ENCODE results near the gene SUFU. TPM values are rescaled to one million over a fixed set of nuclear protein-coding genes. Genes with fewer than 3 reads are reported as not detected.

The SUFU gene
- total and polyA plus RNA-seq, 2 of the 8 experiments (the other 6 are each of a cell fraction or from before 2014, with no cell fraction given) = 7.0 to 10.8 TPM

GRCh38 chr10:102475451-102476040, 28.2 kb upstream of the SUFU start:
- no peak for FAIRE-seq
- Histone ChIP-seq H4K20me1 (replicated peaks in 1 of 2; ENCODE audit: control insufficient read depth in 1 of 2, insufficient read depth in 2 of 2, low read length in 2 of 2) (peaks cover 0 to 9% of the 10 kb centered on the region in 2 experiments), H3K9ac (replicated peaks in 1 of 4; ENCODE audit: extremely low read depth in 1 of 4, low read depth in 3 of 4, low read length in 3 of 4) (no peak overlapping the region), H2BK120ac (replicated peaks; ENCODE audit: low read depth, low read length) (no peak overlapping the region), H3K9me3 (ENCODE audit: insufficient read depth in 2 of 2, low read depth in 1 of 2, low read length in 1 of 2) (no peaks in the 10 kb centered on the region), H2AFZ (ENCODE audit: low read length) (no peak overlapping the region), H4K5ac (ENCODE audit: insufficient read length, low read depth, low read length) (no peak overlapping the region), H3K23ac (ENCODE audit: insufficient read length) (no peak overlapping the region), H3K14ac (ENCODE audit: insufficient read length) (no peak overlapping the region), H3K27ac (ENCODE audit: low read depth, low read length) (no peak overlapping the region), H3K4ac (replicated peaks; ENCODE audit: insufficient read length, low read depth, low read length) (no peak overlapping the region), H3K23me2 (ENCODE audit: low read depth, low read length) (no peaks in the 10 kb centered on the region), H3K56ac (replicated peaks; ENCODE audit: insufficient read length, low read depth, low read length) (no peak overlapping the region), H3K27me3 (replicated peaks in 1 of 4; ENCODE audit: control insufficient read depth in 3 of 4, extremely low read depth in 1 of 4, insufficient read depth in 3 of 4, low read length in 3 of 4) (no peaks in the 10 kb centered on the region; a peak in 1 of 7 replicates), H3K4me1 (replicated peaks in 1 of 4; ENCODE audit: control insufficient read depth in 3 of 4, insufficient read depth in 4 of 4, low read length in 3 of 4) (no peaks in the 10 kb centered on the region), H2BK20ac (ENCODE audit: low read length) (no peak overlapping the region), H3K36me3 (ENCODE audit: control insufficient read depth in 2 of 4, insufficient read depth in 4 of 4, low read length in 3 of 4) (peaks cover 0 to 5% (median 3%) of the 10 kb centered on the region in 4 experiments; a peak in 6 of 8 replicates), H3K79me2 (ENCODE audit: control insufficient read depth in 1 of 2, insufficient read depth in 2 of 2, low read length in 2 of 2) (no peaks in the 10 kb centered on the region), H2AK5ac (ENCODE audit: low read depth, low read length) (no peak overlapping the region), H2BK5ac (ENCODE audit: low read depth, low read length) (no peak overlapping the region), H2BK15ac (ENCODE audit: low read length) (no peak overlapping the region), H3K79me1 (ENCODE audit: low read depth, low read length) (no peaks in the 10 kb centered on the region), H3K4me2 (ENCODE audit: insufficient read depth in 1 of 2, low read depth in 2 of 2, low read length in 2 of 2) (no peak overlapping the region), H4K8ac (ENCODE audit: extremely low read depth, insufficient read depth, low read length) (no peak overlapping the region), H3K18ac (ENCODE audit: extremely low read depth, low read length) (no peak overlapping the region), H2BK12ac (ENCODE audit: low read depth, low read length) (no peak overlapping the region), H3K4me3 (ENCODE audit: extremely low read depth in 1 of 4, insufficient read depth in 2 of 4, low read depth in 3 of 4, low read length in 4 of 4) (no peak overlapping the region), H4K91ac (replicated peaks; ENCODE audit: insufficient read length, low read length) (no peak overlapping the region)
- no peak for TF ChIP-seq CHD2 (IDR thresholded peaks at IDR 0.05; ENCODE audit: low read length)
- no peak for TF ChIP-seq RNF2 (IDR thresholded peaks at IDR 0.05; ENCODE audit: borderline replicate concordance, low read depth, low read length, missing control alignments, poor library complexity, severe bottlenecking)
- peak in 1 of 2 experiments; percentile 18; a peak in 1 of 3 replicates for TF ChIP-seq POLR2A (IDR thresholded peaks at IDR 0.05; ENCODE audit: control extremely low read depth in 1 of 2, low read depth in 2 of 2, low read length in 2 of 2)
- TF ChIP-seq GTF2F1 (IDR thresholded peaks at IDR 0.05; ENCODE audit: borderline replicate concordance, low read depth, low read length) = no peak
- ChIA-PET POLR2A (ENCODE audit: partially characterized antibody) (interaction anchor here (1.3 to 2.7 kb wide), 4 partner anchors 14 to 72 kb away, joined by 3 to 8 read pairs (median 4); partner anchors contain the start of gene CUEDC2), CTCF (ENCODE audit: partially characterized antibody) (interaction anchor here (0.7 to 1.7 kb wide), 5 partner anchors 7 to 194 kb away, joined by 3 to 5 read pairs (median 3); no protein-coding TSS in a partner anchor)
- 90% methylated on average over 9 of the region's 9 CpGs; no CpG with 5 or more reads in 1 of the 2 experiments for WGBS, 2 experiments (ENCODE audit: extremely low coverage in 1 of 2, insufficient coverage in 1 of 2, insufficient read length in 1 of 2, insufficient replicate concordance in 2 of 2, low coverage in 1 of 2, low lambda C conversion rate in 2 of 2, missing lambda C conversion rate in 1 of 2)
- DNase-seq (ENCODE audit: low read depth in 1 of 2, low spot score in 2 of 2) = no peak

Data from H1 (cell line).